ENCODE results near the gene SFN. TPM values are rescaled to one million over a fixed set of nuclear protein-coding genes. Genes with fewer than 3 reads are reported as not detected.

The SFN gene
- total and polyA plus RNA-seq, 2 of the 13 experiments (the other 11 are each of a cell fraction or from before 2014, with no cell fraction given), result 4.3 to 5.6 TPM

DNA sequence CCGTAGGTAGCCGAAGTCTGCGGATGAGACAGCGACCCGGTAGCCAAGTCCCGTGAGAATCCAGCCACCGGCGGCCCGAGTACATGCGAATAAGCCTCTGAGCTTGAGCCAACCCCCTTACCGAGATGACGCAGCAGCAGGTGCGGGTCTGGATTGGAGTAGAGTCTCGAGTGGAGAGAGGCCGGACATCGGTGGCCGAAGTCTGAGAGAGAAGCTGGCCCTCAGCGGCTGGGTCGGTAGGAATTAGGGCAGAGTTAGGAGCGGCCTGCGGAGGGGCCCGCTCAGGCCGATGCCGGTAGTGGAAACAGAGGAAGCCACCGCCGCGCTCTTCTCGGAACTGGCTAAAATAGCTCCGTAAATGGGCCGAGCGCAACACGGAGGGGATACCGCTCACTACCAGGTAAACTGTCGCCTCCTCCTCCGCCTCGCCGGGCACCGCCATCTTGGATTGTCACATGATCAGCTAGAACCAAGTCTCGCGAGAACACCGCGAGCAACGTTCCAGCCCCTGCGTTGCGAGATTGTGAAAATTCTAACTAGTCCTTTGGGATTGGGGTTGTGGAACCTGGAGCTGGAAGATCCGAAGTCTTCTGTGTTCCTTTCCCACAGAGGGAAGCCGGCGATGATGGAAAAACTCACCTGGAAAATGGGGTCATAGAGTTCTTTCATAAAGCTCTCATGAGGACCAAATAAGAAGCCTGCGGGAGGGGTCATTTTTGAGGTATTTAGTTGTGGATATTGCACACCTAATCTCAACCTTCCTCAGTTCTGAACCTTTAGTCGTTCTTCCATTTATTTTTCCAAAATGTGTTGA, 37.3 kb downstream of the SFN start, which contains the start of gene GPATCH3 (continued):
- TF ChIP-seq, protein P1, sequence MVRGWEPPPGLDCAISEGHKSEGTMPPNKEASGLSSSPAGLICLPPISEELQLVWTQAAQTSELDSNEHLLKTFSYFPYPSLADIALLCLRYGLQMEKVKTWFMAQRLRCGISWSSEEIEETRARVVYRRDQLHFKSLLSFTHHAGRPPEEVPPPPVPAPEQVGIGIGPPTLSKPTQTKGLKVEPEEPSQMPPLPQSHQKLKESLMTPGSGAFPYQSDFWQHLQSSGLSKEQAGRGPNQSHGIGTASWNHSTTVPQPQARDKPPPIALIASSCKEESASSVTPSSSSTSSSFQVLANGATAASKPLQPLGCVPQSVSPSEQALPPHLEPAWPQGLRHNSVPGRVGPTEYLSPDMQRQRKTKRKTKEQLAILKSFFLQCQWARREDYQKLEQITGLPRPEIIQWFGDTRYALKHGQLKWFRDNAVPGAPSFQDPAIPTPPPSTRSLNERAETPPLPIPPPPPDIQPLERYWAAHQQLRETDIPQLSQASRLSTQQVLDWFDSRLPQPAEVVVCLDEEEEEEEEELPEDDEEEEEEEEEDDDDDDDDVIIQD (CRISPR knock-in tag; IDR thresholded peaks at IDR 0.05; ENCODE audit: low read depth), result 0 out of 2 replicates have a peak, but pooled peaks have one; percentile 54
- TF ChIP-seq SPEN (CRISPR knock-in tag; IDR thresholded peaks at IDR 0.05; ENCODE audit: low read depth) (peak; percentile 93), SMAD1 (CRISPR knock-in tag; IDR thresholded peaks at IDR 0.05; ENCODE audit: borderline replicate concordance, low read depth) (no peak; the same call in 1 of the 2 replicates), MYC (CRISPR knock-in tag; IDR thresholded peaks at IDR 0.05; ENCODE audit: borderline replicate concordance) (peak; percentile 75; the same call in 1 of the 2 replicates), HNRNPH1 (optimal IDR thresholded peaks at IDR 0.05; ENCODE audit: low read depth, low read length) (no peak), ZNF510 (CRISPR knock-in tag; IDR thresholded peaks at IDR 0.05; ENCODE audit: low read depth) (peak; percentile 43; the same call in 1 of the 2 replicates), ZMYM2 (CRISPR knock-in tag; IDR thresholded peaks at IDR 0.05) (no peak), HIVEP1 (CRISPR knock-in tag; IDR thresholded peaks at IDR 0.05) (no peak; the same call in 1 of the 2 replicates), FOSL1 (CRISPR knock-in tag; IDR thresholded peaks at IDR 0.05; ENCODE audit: borderline replicate concordance) (no peak), ZNF430 (CRISPR knock-in tag; IDR thresholded peaks at IDR 0.05) (peak; percentile 39; the same call in 1 of the 2 replicates), ZMYM4 (CRISPR knock-in tag; IDR thresholded peaks at IDR 0.05) (peak; percentile 87)
- TF ChIP-seq, protein P2, sequence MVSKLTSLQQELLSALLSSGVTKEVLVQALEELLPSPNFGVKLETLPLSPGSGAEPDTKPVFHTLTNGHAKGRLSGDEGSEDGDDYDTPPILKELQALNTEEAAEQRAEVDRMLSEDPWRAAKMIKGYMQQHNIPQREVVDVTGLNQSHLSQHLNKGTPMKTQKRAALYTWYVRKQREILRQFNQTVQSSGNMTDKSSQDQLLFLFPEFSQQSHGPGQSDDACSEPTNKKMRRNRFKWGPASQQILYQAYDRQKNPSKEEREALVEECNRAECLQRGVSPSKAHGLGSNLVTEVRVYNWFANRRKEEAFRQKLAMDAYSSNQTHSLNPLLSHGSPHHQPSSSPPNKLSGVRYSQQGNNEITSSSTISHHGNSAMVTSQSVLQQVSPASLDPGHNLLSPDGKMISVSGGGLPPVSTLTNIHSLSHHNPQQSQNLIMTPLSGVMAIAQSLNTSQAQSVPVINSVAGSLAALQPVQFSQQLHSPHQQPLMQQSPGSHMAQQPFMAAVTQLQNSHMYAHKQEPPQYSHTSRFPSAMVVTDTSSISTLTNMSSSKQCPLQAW (CRISPR knock-in tag; IDR thresholded peaks at IDR 0.05), result peak; percentile 67
- TF ChIP-seq, protein P3, sequence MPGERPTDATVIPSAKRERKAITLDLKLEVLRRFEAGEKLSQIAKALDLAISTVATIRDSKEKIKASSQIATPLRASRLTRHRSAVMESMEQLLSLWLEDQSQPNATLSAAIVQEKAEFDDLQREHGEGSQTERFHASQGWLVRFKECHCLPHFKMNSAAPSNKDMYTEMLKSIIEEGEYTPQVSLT (CRISPR knock-in tag; IDR thresholded peaks at IDR 0.05; ENCODE audit: borderline replicate concordance, low read depth), result no peak
- TF ChIP-seq, protein P4, sequence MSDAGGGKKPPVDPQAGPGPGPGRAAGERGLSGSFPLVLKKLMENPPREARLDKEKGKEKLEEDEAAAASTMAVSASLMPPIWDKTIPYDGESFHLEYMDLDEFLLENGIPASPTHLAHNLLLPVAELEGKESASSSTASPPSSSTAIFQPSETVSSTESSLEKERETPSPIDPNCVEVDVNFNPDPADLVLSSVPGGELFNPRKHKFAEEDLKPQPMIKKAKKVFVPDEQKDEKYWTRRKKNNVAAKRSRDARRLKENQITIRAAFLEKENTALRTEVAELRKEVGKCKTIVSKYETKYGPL (CRISPR knock-in tag; IDR thresholded peaks at IDR 0.05), result no peak
- TF ChIP-seq, protein P5, sequence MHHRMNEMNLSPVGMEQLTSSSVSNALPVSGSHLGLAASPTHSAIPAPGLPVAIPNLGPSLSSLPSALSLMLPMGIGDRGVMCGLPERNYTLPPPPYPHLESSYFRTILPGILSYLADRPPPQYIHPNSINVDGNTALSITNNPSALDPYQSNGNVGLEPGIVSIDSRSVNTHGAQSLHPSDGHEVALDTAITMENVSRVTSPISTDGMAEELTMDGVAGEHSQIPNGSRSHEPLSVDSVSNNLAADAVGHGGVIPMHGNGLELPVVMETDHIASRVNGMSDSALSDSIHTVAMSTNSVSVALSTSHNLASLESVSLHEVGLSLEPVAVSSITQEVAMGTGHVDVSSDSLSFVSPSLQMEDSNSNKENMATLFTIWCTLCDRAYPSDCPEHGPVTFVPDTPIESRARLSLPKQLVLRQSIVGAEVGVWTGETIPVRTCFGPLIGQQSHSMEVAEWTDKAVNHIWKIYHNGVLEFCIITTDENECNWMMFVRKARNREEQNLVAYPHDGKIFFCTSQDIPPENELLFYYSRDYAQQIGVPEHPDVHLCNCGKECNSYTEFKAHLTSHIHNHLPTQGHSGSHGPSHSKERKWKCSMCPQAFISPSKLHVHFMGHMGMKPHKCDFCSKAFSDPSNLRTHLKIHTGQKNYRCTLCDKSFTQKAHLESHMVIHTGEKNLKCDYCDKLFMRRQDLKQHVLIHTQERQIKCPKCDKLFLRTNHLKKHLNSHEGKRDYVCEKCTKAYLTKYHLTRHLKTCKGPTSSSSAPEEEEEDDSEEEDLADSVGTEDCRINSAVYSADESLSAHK (CRISPR knock-in tag; IDR thresholded peaks at IDR 0.05; ENCODE audit: borderline replicate concordance), result no peak
- TF ChIP-seq, protein P6, sequence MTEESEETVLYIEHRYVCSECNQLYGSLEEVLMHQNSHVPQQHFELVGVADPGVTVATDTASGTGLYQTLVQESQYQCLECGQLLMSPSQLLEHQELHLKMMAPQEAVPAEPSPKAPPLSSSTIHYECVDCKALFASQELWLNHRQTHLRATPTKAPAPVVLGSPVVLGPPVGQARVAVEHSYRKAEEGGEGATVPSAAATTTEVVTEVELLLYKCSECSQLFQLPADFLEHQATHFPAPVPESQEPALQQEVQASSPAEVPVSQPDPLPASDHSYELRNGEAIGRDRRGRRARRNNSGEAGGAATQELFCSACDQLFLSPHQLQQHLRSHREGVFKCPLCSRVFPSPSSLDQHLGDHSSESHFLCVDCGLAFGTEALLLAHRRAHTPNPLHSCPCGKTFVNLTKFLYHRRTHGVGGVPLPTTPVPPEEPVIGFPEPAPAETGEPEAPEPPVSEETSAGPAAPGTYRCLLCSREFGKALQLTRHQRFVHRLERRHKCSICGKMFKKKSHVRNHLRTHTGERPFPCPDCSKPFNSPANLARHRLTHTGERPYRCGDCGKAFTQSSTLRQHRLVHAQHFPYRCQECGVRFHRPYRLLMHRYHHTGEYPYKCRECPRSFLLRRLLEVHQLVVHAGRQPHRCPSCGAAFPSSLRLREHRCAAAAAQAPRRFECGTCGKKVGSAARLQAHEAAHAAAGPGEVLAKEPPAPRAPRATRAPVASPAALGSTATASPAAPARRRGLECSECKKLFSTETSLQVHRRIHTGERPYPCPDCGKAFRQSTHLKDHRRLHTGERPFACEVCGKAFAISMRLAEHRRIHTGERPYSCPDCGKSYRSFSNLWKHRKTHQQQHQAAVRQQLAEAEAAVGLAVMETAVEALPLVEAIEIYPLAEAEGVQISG (CRISPR knock-in tag; IDR thresholded peaks at IDR 0.05), result peak; percentile 88

Data from HepG2 (cell line).